Measurements from ENCODE around the gene DMRTA1.

DNA sequence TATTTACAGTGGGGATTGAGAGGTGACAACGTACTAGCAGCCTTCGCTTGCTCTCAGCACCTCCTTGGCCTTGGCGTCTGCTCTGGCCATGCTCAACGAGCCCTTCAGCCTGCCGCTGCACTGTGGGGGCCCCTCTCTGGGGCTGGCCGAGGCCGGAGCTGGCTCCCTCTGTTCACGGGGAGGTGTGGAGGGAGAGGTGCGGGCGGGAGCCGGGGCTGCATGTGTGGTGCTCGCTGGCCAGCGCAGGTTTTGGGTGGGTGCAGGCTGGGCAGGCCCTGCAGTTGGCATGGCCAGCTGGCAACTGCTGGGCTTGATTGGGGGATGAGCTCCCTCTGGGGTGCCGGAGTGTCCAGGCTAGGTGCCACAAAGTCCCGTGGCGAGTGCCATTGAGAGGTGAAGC lies 5.8 kb upstream of the DMRTA1 start:
- TF ChIP-seq, protein P1, sequence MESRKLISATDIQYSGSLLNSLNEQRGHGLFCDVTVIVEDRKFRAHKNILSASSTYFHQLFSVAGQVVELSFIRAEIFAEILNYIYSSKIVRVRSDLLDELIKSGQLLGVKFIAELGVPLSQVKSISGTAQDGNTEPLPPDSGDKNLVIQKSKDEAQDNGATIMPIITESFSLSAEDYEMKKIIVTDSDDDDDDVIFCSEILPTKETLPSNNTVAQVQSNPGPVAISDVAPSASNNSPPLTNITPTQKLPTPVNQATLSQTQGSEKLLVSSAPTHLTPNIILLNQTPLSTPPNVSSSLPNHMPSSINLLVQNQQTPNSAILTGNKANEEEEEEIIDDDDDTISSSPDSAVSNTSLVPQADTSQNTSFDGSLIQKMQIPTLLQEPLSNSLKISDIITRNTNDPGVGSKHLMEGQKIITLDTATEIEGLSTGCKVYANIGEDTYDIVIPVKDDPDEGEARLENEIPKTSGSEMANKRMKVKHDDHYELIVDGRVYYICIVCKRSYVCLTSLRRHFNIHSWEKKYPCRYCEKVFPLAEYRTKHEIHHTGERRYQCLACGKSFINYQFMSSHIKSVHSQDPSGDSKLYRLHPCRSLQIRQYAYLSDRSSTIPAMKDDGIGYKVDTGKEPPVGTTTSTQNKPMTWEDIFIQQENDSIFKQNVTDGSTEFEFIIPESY (IDR thresholded peaks at IDR 0.05; ENCODE audit: borderline replicate concordance, low read depth) = no peak
- TF ChIP-seq, protein P2, sequence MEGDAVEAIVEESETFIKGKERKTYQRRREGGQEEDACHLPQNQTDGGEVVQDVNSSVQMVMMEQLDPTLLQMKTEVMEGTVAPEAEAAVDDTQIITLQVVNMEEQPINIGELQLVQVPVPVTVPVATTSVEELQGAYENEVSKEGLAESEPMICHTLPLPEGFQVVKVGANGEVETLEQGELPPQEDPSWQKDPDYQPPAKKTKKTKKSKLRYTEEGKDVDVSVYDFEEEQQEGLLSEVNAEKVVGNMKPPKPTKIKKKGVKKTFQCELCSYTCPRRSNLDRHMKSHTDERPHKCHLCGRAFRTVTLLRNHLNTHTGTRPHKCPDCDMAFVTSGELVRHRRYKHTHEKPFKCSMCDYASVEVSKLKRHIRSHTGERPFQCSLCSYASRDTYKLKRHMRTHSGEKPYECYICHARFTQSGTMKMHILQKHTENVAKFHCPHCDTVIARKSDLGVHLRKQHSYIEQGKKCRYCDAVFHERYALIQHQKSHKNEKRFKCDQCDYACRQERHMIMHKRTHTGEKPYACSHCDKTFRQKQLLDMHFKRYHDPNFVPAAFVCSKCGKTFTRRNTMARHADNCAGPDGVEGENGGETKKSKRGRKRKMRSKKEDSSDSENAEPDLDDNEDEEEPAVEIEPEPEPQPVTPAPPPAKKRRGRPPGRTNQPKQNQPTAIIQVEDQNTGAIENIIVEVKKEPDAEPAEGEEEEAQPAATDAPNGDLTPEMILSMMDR (IDR thresholded peaks at IDR 0.05) = no peak
- TF ChIP-seq POLR2AphosphoS5 (IDR thresholded peaks at IDR 0.05; ENCODE audit: low read depth, low read length) (no peak), EZH2phosphoT487 (IDR thresholded peaks at IDR 0.05; ENCODE audit: borderline replicate concordance, low read depth) (no peak), EP300 (IDR thresholded peaks at IDR 0.05; ENCODE audit: borderline replicate concordance in 1 of 2, low read depth in 1 of 2, low read length in 1 of 2) (no peak), NRF1 (IDR thresholded peaks at IDR 0.05; ENCODE audit: low read depth, low read length) (no peak), YY1 (IDR thresholded peaks at IDR 0.05; ENCODE audit: low read depth) (no peak)
- TF ChIP-seq, protein P3, sequence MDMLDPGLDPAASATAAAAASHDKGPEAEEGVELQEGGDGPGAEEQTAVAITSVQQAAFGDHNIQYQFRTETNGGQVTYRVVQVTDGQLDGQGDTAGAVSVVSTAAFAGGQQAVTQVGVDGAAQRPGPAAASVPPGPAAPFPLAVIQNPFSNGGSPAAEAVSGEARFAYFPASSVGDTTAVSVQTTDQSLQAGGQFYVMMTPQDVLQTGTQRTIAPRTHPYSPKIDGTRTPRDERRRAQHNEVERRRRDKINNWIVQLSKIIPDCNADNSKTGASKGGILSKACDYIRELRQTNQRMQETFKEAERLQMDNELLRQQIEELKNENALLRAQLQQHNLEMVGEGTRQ (IDR thresholded peaks at IDR 0.05; ENCODE audit: borderline replicate concordance, low read depth, low read length) = no peak
- TF ChIP-seq, protein P4, sequence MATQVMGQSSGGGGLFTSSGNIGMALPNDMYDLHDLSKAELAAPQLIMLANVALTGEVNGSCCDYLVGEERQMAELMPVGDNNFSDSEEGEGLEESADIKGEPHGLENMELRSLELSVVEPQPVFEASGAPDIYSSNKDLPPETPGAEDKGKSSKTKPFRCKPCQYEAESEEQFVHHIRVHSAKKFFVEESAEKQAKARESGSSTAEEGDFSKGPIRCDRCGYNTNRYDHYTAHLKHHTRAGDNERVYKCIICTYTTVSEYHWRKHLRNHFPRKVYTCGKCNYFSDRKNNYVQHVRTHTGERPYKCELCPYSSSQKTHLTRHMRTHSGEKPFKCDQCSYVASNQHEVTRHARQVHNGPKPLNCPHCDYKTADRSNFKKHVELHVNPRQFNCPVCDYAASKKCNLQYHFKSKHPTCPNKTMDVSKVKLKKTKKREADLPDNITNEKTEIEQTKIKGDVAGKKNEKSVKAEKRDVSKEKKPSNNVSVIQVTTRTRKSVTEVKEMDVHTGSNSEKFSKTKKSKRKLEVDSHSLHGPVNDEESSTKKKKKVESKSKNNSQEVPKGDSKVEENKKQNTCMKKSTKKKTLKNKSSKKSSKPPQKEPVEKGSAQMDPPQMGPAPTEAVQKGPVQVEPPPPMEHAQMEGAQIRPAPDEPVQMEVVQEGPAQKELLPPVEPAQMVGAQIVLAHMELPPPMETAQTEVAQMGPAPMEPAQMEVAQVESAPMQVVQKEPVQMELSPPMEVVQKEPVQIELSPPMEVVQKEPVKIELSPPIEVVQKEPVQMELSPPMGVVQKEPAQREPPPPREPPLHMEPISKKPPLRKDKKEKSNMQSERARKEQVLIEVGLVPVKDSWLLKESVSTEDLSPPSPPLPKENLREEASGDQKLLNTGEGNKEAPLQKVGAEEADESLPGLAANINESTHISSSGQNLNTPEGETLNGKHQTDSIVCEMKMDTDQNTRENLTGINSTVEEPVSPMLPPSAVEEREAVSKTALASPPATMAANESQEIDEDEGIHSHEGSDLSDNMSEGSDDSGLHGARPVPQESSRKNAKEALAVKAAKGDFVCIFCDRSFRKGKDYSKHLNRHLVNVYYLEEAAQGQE (IDR thresholded peaks at IDR 0.05; ENCODE audit: low read depth, low read length) = no peak
